MM.1S (cell line): Measurements from ENCODE around the gene SPDYE4.

Experiments
- CTCF ChIP-seq: fragments of 300-600 bp; sonication (generic); IDR thresholded peaks from 2 replicates; pipeline ENCODE4 v1.5.1; 2016; ENCODE audit warnings: antibody characterized with exemption, low read length, mixed read lengths
- EZH2 ChIP-seq: fragments of 300-600 bp; sonication (generic); optimal IDR thresholded peaks from 2 replicates; pipeline ENCODE3; 2017; ENCODE audit warnings: low read depth, mild to moderate bottlenecking, antibody characterized with exemption, low read length, mixed read lengths
- EZH2phosphoT487 ChIP-seq: fragments of 300-600 bp; sonication (generic); IDR thresholded peaks from 2 replicates; pipeline ENCODE4 v1.6.1; 2018; ENCODE audit warnings: antibody characterized with exemption, low read length

GRCh38 chr17:8724451-8724850 is 33.9 kb downstream of the SPDYE4 start:
- TF ChIP-seq CTCF (no peak), EZH2 (no peak), EZH2phosphoT487 (no peak)
